Uterus (tissue), 2 donors: ENCODE measurements around the gene ADAM23.

Experiments
- POLR2A ChIP-seq, 2 donors: fragments of 450-650 bp; IDR thresholded peaks; one replicate each; pipeline ENCODE4 v1.6.1; 2016; ENCODE audit warnings: antibody characterized with exemption in 2 of 2, mild to moderate bottlenecking in 1 of 2, moderate library complexity in 1 of 2
- TF ChIP-seq, protein P1 (sequence below), 4 experiments: fragments of 200-600 bp in 2 of 4; fragments of 450-650 bp in 2 of 4; sonication (generic) in 2 of 4; IDR thresholded peaks; one replicate each; pipeline ENCODE4 v1.5.1; 2016 to 2019; ENCODE audit warnings: antibody characterized with exemption in 4 of 4, mild to moderate bottlenecking in 2 of 4, moderate library complexity in 1 of 4

DNA sequence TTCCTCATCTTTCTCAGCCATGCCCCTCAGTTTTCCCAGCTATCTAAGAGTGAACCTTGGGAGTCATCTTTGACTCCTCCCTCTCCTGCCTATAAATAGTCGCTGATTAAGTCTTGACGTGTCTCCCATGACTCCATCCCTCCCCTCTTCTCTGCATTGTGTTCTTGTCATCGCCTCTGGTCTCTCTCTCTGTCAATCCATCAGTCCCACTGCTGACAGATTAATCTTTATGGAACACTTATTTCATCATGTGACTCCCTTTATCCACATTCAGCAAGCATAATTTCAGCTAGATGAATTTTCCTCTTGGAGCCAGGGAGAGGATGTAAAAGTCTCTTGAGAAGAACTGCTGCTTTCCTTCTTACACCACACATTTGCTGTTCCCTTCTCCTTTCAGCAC lies 9.4 kb downstream of the ADAM23 start:
- no peak for TF ChIP-seq POLR2A (IDR thresholded peaks at IDR 0.05)
- TF ChIP-seq, protein P1, sequence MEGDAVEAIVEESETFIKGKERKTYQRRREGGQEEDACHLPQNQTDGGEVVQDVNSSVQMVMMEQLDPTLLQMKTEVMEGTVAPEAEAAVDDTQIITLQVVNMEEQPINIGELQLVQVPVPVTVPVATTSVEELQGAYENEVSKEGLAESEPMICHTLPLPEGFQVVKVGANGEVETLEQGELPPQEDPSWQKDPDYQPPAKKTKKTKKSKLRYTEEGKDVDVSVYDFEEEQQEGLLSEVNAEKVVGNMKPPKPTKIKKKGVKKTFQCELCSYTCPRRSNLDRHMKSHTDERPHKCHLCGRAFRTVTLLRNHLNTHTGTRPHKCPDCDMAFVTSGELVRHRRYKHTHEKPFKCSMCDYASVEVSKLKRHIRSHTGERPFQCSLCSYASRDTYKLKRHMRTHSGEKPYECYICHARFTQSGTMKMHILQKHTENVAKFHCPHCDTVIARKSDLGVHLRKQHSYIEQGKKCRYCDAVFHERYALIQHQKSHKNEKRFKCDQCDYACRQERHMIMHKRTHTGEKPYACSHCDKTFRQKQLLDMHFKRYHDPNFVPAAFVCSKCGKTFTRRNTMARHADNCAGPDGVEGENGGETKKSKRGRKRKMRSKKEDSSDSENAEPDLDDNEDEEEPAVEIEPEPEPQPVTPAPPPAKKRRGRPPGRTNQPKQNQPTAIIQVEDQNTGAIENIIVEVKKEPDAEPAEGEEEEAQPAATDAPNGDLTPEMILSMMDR (IDR thresholded peaks at IDR 0.05) = no peak
